Small intestine (tissue), 7 donors: ENCODE measurements around the gene PIP5KL1. TPM values are rescaled to one million over a fixed set of nuclear protein-coding genes. Genes with fewer than 3 reads are reported as not detected.

Experiments used
- DNase-seq, 2 donors: peaks; one replicate each; pipeline versions ENCODE4 v3.0.0 to v3.0.0-alpha.2; 2013
- FAIRE-seq: peaks from 2 replicates; lab custom pipeline; 2012; peaks lifted over from hg19 to GRCh38; lab: Jason Lieb, UNC
- H3K27ac ChIP-seq, 3 donors: one replicate each; pipeline ENCODE4 v1.5.1; 2013; ENCODE audit warnings: low read length in 2 of 3, mild to moderate bottlenecking in 2 of 3, control low read depth in 1 of 3, inconsistent platforms in 1 of 3, low read depth in 1 of 3, moderate library complexity in 1 of 3
- H3K27me3 ChIP-seq, 3 donors: one replicate each; pipeline ENCODE4 v1.6.1; 2013; ENCODE audit warnings: low read length in 3 of 3, inconsistent platforms in 1 of 3; ENCODE audit not compliant: control insufficient read depth in 3 of 3, insufficient read depth in 3 of 3
- H3K36me3 ChIP-seq, 3 donors: one replicate each; pipeline ENCODE4 v1.6.1; 2013; ENCODE audit warnings: low read length in 3 of 3, inconsistent platforms in 1 of 3, low read depth in 1 of 3, mild to moderate bottlenecking in 1 of 3, moderate library complexity in 1 of 3; ENCODE audit not compliant: control insufficient read depth in 3 of 3, insufficient read depth in 2 of 3
- H3K4me1 ChIP-seq, 3 donors: one replicate each; pipeline ENCODE4 v1.6.1; 2013; ENCODE audit warnings: low read length in 2 of 3, inconsistent platforms in 1 of 3, low read depth in 1 of 3, mild to moderate bottlenecking in 1 of 3, moderate library complexity in 1 of 3; ENCODE audit not compliant: control insufficient read depth in 3 of 3, insufficient read depth in 2 of 3
- H3K4me3 ChIP-seq, 3 donors: one replicate each; pipeline ENCODE4 v1.5.1; 2013; ENCODE audit warnings: low read length in 3 of 3, control low read depth in 1 of 3, inconsistent platforms in 1 of 3, low read depth in 1 of 3, mild to moderate bottlenecking in 1 of 3, moderate library complexity in 1 of 3
- H3K9me3 ChIP-seq, 2 donors: one replicate each; pipeline ENCODE4 v1.6.1; 2013; ENCODE audit warnings: low read depth in 1 of 2, low read length in 1 of 2; ENCODE audit not compliant: control insufficient read depth in 2 of 2, insufficient read depth in 1 of 2
- WGBS, 3 donors: extraction: QIAGEN DNeasy Blood & Tissue Kit; methylation state at CpG; one replicate each; pipeline ENCODE4 v1.1.7; 2013; 5-methylcytosine and 5-hydroxymethylcytosine counted together
- polyA plus RNA-seq, 4 donors: library from polyadenylated mRNA; stranded (reverse) in 3 of 4; unstranded in 1 of 4; fragments of 200-250 nt in 3 of 4; fragments of 120-200 nt in 1 of 4; gene quantifications; one replicate each; pipeline versions ENCODE4 v1.2.1 to v1.2.3, GENCODE V29; 2013
- donor health status: healthy with polysubstance abuse.
- donor health status: control.
- donor health status: control.
- donor health status: Bipolar disorder and iron deficiency.
- donor health status: healthy.

The PIP5KL1 gene
- polyA plus RNA-seq, 4 donors: 0.40 to 0.81 (median 0.60) TPM; not detected in 1

DNA sequence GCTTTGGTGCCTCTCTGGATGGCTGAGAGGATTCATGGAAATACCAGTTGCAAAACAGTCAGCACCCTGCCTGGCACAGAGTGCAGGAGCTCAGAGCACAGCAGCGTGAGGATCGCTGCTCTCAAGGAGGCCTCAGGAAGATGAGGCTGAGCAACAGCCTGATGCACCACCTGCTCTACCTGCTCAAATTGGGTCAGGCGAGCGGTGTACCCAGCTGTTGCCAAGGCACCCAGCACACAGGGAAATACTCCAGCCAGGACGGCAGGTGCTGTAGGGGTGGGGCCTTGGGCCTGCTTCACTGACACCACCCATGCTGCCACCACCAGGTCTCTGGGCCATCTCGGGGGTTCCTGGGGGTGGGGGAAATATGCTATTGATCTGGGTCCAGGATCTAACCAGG is 45.9 kb upstream of the PIP5KL1 start:
- Histone ChIP-seq H3K4me1 (peaks cover 8 to 69% (median 15%) of the 10 kb centered on the region in 3 donors), H3K9me3 (no peaks in the 10 kb centered on the region), H3K27me3 (no peaks in the 10 kb centered on the region), H3K4me3 (peak overlapping the region in 2 of 3 donors; percentile 24 to 83), H3K27ac (peak overlapping the region; percentile 94 to 98 (median 94)), H3K36me3 (peaks cover 0 to 61% (median 0%) of the 10 kb centered on the region in 3 donors)
- DNase-seq: peak; percentile 78 to 79
- FAIRE-seq: no peak
- 7 to 52% (median 8%) methylated on average over 6 of the region's 6 CpGs for WGBS, 3 donors

- peak overlapping the region; percentile 66 to 98 (median 94) for H3K27ac ChIP-seq
- peaks cover 8 to 73% (median 17%) of the 10 kb centered on the region in 3 donors for H3K4me1 ChIP-seq
- FAIRE-seq (no peak), DNase-seq (peak; percentile 1 to 57)
- WGBS, 3 donors: 20 to 57% (median 44%) methylated on average over 10 of the region's 10 CpGs
- peaks cover 0 to 68% (median 0%) of the 10 kb centered on the region in 3 donors for H3K36me3 ChIP-seq
- H3K4me3 ChIP-seq: peak overlapping the region in 1 of 3 donors; percentile 83
- H3K9me3 ChIP-seq: no peaks in the 10 kb centered on the region
- no peaks in the 10 kb centered on the region for H3K27me3 ChIP-seq
Observed at GRCh38 chr9:127975376-127976315, 45.1 kb upstream of the PIP5KL1 start.

- no peak for FAIRE-seq
- WGBS, 3 donors: 32 to 47% (median 43%) methylated on average over 10 of the region's 10 CpGs
- no peaks in the 10 kb centered on the region for H3K27me3 ChIP-seq
Observed at GRCh38 chr9:127974769-127975261, 44.2 kb upstream of the PIP5KL1 start.

GRCh38 chr9:127974001-127974768 is 43.6 kb upstream of the PIP5KL1 start:
- H3K4me3 ChIP-seq: peak overlapping the region in 1 of 3 donors; percentile 83
- peak overlapping the region in 2 of 3 donors; percentile 81 to 93 for H3K27ac ChIP-seq
- H3K4me1 ChIP-seq: peaks cover 13 to 83% (median 20%) of the 10 kb centered on the region in 3 donors
- 27 to 54% (median 36%) methylated on average over 12 of the region's 12 CpGs for WGBS, 3 donors
- no peaks in the 10 kb centered on the region for H3K9me3 ChIP-seq
- no peaks in the 10 kb centered on the region for H3K27me3 ChIP-seq
- peak in 1 of 2 donors; percentile 21 for DNase-seq
- peaks cover 0 to 81% (median 0%) of the 10 kb centered on the region in 3 donors for H3K36me3 ChIP-seq
- no peak for FAIRE-seq

More at GRCh38 chr9:127974769-127975261, 44.2 kb upstream of the PIP5KL1 start:
- peaks cover 8 to 77% (median 17%) of the 10 kb centered on the region in 3 donors for H3K4me1 ChIP-seq
- no peaks in the 10 kb centered on the region for H3K9me3 ChIP-seq
- peak overlapping the region in 1 of 3 donors; percentile 83 for H3K4me3 ChIP-seq
- no peak for DNase-seq
- peaks cover 0 to 75% (median 0%) of the 10 kb centered on the region in 3 donors for H3K36me3 ChIP-seq
- peak overlapping the region; percentile 10 to 93 (median 81) for H3K27ac ChIP-seq

GRCh38 chr9:127973169-127974000 is 42.8 kb upstream of the PIP5KL1 start:
- no peak for FAIRE-seq
- peaks cover 21 to 91% (median 23%) of the 10 kb centered on the region in 3 donors for H3K4me1 ChIP-seq
- H3K36me3 ChIP-seq: peaks cover 0 to 86% (median 0%) of the 10 kb centered on the region in 3 donors
- H3K27ac ChIP-seq: peak overlapping the region; percentile 6 to 93 (median 79)
- no peaks in the 10 kb centered on the region for H3K9me3 ChIP-seq
- peak overlapping the region in 1 of 3 donors; percentile 83 for H3K4me3 ChIP-seq
- DNase-seq: peak in 1 of 2 donors; percentile 83
- H3K27me3 ChIP-seq: no peaks in the 10 kb centered on the region
- 15 to 49% (median 23%) methylated on average over 16 to 17 of the region's 17 CpGs for WGBS, 3 donors

DNA sequence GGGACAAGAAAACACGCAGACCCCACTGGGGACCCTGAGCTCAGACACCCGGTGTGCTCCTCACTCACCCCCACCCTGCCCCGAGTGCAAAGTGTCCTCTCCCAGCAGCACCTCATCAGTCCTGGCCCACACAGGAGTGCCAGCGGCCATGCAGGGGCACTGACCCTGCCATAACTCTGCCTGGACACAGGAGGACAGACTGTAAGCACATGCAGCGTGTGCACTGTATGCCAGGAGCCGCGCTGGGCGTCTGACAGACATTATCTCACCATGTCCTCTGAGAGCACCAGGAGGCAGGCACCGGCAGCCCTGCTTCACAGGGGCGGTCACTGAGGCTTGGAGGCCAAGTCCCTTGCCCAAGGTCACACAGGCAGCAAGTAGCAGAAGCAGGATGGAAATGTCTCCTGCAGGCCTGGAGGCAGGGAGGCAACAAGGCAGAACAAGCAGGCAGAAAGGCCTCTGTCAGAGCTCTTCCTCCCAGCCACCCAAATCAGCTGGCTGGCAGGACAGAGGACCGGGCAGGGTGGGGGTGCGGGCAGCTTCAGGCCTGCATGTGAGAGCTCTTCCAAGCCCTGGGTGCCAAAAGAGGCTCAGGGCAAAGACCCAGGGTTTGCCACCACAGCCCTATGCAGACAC is 41.8 kb upstream of the PIP5KL1 start:
- no peaks in the 10 kb centered on the region for H3K27me3 ChIP-seq
- H3K36me3 ChIP-seq: peaks cover 0 to 86% (median 0%) of the 10 kb centered on the region in 3 donors
- H3K9me3 ChIP-seq: no peaks in the 10 kb centered on the region
- FAIRE-seq (no peak), DNase-seq (no peak)
- WGBS, 3 donors: 31 to 51% (median 33%) methylated on average over 12 of the region's 12 CpGs
- H3K27ac ChIP-seq: peak overlapping the region in 2 of 3 donors; percentile 79 to 93
- H3K4me1 ChIP-seq: peaks cover 28 to 92% (median 30%) of the 10 kb centered on the region in 3 donors
- peak overlapping the region in 1 of 3 donors; percentile 32 for H3K4me3 ChIP-seq
